IPS-18c (cell line): ENCODE measurements around the gene SLC5A10.
"Not testable (repeated sequence)": the region's sequence is repeated elsewhere in the genome, so short reads cannot be mapped to it uniquely, and the experiment has no call there.

ENCODE experiments used
- H3K4me3 ChIP-seq: 2 replicates; pipeline ENCODE4 v1.7.0; 2013; ENCODE audit warnings: low read depth, mild to moderate bottlenecking, low read length, moderate library complexity; ENCODE audit not compliant: insufficient read depth
- H3K9me3 ChIP-seq: one replicate; pipeline ENCODE4 v1.6.1; 2013; ENCODE audit warnings: mild to moderate bottlenecking, low read length, moderate library complexity; ENCODE audit not compliant: control insufficient read depth, insufficient read depth

SLC5A10 gene

DNA sequence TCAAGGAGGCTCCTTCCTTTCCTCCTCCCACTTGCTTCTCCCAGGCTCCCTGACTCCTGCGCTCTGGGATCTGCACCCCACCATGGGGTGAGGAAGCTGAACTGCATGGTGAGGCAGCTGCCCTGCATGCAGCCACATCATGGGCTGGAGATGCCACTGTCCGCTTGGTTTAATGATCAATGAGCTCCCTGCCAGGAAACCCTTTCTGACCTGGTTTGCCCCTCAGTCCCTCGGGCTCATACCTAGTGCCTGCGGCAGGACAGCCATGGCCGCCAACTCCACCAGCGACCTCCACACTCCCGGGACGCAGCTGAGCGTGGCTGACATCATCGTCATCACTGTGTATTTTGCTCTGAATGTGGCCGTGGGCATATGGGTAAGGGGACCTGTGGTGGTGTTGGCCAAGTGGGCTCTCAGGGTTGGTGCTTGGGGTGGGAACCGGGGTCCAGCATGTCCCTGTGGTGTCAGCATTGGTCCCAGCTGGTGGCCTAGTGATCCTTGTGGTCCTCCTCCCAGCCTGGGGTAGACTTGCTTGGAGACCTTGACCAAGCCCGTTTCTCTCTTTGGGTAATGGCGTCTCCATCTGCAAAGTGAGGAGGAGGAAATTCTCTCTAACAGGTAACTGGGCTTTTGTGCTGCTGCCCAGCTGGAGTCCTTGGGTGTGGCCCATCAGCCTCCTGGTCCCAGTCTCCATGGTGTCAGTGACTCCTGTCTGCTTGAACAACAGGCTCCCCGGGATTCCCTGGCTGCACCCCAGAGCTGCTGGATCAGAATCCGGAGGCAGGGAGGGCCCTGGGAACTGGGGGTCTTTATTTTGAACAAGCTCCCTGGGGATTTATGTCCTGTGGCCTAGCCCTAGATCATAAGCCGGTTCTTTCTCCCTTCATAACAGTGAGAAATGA is at the start of gene SLC5A10:
Gene SLC5A10, plus strand, starts transcription at position 225 of the 902 bp plus-strand sequence. Its CDS starts 41 bp downstream, at position 266.
- Histone ChIP-seq H3K4me3 (no peak within 1 kb of the TSS), H3K9me3 (no peaks in the 10 kb centered on the region)

DNA sequence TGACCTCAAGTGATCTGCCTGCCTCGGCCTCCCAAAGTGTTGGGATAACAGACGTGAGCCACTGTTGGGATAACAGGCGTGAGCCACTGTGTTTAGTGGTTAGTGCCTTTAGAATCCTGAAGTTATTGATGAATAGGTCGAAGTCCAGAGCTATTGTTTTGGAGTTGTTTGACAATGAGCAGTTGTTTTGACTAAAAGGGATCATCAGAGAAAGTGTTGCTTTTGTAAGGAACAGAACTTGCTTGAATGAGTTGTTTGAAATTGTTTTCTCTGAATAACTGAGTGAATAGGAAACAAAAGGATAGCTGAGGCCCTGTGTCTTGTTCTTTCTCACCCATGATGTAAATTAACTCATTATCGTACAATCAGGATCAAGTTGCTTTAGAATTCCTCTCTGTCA is 47.5 kb upstream of the SLC5A10 start:
- Histone ChIP-seq H3K4me3 (no peak overlapping the region), H3K9me3 (no peaks in the 10 kb centered on the region)

DNA sequence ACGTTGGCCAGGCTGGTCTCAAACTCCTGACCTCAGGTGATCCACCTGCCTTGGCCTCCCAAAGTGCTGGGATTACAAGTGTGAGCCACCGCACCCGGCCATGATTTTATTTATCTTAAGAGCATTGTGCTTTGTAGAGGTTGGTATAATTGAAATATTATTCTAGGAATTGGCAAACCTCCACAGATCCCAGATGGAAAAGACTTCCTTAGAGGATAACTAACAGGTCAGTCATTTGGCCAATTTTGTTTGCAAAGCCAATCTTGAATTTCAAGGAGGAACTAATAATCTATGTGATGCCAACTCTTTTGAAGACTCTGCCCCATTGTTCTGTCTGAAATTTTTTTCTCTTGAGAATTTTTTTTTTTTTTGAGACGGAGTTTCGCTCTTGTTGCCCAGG is 46.7 kb upstream of the SLC5A10 start:
- Histone ChIP-seq H3K9me3 (no peaks in the 10 kb centered on the region), H3K4me3 (no peak overlapping the region)

GRCh38 chr17:18910326-18910725 is 41.6 kb upstream of the SLC5A10 start:
- Histone ChIP-seq H3K9me3 (no peaks in the 10 kb centered on the region), H3K4me3 (no peak overlapping the region)

DNA sequence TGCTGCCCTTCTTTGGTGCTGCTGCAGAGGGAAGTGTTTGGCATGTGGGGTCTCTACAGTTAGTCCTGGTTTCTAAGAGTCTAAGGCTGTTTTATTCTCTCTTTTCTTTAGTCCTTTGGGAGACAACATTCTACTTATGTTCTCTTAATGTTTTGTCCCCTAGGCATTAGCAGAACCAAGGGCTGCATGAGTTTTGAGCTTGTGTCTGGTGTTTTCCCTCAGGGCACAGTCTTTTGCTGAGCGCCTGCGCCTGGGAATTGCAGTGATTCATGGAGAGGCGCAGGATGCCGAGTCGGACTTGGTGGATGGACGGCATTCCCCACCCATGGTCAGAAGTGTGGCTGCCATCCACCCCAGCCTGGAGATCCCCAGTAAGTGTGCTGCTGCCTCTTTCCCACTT is 41.1 kb upstream of the SLC5A10 start:
- no peaks in the 10 kb centered on the region for H3K9me3 ChIP-seq
- no peak overlapping the region for H3K4me3 ChIP-seq

DNA sequence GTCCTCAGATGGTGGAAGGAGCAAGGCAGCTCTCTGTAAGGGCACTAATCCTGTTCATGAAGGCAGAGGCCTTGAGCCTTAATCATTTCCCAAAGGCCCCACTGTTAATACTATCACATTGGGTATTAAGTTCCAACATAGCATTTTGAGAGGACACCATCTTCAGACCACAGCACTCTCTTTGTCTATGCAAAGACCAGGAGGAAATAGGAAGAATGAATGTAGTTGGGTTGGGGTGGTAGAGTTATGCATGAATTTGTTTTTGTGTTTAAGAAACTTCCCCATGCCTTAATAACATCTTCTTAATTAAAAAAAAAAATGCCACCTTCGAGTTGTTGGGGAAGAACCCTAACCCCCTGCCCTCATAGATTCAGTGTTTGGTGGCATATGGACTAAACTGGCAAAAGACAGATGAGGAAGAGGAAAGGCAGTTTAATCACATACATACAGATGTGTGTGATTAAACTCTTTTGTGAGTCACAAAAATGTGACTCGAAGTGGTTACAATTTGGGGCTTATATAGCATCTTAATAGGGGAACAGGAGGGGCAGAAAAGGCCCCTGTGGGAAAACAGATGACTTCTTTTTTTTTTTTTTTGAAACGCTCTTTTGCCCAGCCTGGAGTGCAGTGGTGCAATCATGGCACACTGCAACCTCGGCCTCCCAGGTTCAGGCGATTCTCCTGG is 35.0 kb upstream of the SLC5A10 start:
- H3K4me3 ChIP-seq: no peak overlapping the region
- H3K9me3 ChIP-seq: no peaks in the 10 kb centered on the region

DNA sequence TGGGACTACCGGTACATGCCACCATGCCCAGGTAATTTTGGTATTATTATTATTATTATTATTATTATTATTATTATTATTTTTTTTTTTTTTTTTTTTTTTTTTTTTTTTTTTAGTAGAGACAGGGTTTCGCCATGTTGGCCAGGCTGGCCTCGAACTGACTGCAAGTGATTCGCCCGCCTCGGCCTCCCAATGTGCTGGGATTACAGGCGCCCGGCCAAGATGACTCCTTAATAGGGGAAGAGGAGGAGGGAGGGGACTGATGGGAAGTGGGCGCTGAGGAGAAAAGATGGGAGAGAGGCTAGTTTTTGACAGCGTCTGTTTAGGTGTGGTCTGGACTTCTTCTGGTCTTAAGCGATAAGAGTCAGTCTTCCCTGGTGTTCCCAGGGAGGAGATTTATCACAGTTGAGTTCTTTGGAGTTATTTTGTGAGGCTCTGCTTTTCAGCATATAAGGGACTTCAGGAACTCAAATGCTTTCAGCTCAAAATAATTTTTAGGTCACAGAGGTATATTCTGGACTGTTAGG is 34.4 kb upstream of the SLC5A10 start:
- no peaks in the 10 kb centered on the region for H3K9me3 ChIP-seq
- no peak overlapping the region for H3K4me3 ChIP-seq

DNA sequence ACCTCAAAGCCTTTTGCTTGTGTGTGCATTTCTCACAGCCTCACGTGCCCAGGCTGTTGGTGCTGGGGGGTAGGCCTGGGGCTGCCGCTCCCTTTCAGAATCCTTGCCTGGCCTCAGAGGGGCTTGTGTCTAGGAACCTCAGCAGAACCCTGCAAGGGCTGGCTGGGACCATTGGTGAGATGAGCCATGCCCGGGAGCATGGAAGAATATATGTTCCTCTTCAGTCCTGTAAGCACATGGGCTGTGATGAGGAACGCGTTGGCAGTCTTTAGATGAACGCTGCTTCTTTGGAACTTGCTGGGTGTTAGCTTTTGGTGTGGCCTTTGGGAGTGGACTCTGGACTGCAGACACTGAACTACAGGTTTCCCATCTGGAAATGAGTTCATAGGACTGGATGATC is 32.0 kb upstream of the SLC5A10 start:
- Histone ChIP-seq H3K9me3 (no peaks in the 10 kb centered on the region), H3K4me3 (no peak overlapping the region)

DNA sequence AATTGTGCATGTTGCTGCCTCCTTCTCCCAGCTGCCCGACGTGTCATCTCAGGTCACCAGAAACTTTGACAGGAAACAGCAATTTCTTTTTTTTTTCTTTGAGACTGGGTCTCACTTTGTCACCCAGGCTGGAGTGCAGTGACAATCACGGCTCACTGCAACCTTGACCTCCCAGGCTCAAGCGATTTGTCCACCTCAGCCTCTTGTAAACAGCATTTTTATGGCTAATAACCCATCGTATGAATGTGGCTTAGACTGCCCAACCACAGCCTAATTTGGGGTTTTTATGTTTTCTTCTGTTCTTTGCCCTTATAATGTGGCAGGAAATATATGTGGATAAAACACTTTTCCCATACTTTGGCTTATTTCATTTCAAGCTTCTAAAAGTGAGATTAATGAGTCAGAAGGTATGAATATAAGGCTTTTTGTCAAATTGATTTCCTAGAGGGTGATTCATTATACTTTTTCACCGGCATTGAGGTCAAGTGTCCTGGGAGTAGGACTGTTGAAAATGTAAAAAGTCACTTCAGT is 31.0 kb upstream of the SLC5A10 start:
- Histone ChIP-seq H3K9me3 (no peaks in the 10 kb centered on the region), H3K4me3 (no peak overlapping the region)

DNA sequence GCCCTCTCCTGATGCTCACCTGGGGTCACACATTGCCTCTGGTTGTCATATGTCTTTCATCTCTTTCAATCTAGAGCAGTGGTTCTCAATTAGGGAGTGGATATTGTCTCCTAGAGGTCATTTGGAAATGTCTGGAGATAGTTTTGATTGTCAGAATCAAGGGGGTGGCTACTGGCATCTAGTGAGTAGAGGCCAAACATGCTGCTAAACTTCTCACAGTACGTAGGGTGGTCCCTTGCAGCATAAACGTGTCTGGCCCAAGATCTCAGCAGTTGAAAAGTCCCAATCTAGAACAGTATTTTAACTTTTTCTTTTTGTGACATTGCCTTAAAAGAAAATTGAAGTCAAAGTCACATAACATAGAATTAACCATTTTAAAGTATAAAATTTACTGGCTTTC is 30.5 kb upstream of the SLC5A10 start:
- Histone ChIP-seq H3K9me3 (no peaks in the 10 kb centered on the region), H3K4me3 (no peak overlapping the region)

DNA sequence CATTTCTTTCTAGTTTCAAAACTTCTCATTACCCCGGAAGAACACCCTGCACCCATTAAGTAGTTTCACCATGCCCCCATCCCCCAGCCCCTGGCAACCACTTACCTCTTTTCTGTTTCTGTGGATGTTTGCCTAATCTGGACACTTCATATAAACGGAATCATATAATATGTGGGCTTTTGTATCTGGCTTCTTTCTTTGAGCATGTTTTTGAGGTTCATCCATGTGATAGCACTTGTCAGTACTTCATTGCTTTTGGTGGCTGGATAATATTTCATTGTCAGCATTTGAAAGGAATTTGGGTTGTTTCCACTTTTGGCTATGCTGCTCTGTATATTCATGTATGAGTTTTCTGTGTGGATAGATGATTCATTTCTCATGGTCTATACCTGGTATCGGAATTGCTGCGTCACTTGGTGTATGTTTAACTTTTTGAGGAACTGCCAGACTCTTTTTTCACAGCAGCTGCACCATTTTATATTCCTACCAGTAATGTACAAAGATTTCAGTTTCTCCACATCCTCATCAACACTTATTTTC is 30.0 kb upstream of the SLC5A10 start:
- H3K4me3 ChIP-seq: no peak overlapping the region
- H3K9me3 ChIP-seq: no peaks in the 10 kb centered on the region

DNA sequence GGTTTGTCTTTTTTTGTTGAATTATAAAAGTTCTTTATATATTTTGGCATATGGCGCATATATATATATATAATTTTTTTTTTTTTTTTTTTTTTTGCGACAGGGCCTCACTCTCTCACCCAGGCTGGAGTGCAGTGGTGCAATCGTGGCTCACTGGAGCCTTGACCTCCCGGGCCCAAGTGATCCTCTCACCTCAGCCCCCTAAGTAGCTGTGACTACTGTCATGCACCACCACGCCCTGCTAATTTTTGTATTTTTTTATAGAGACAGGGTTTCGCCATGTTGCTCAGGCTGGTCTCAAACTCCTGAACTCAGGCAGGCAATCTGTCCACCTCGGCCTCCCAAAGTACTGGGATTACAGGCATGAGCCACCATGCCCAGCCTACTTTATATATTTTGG is 29.4 kb upstream of the SLC5A10 start:
- H3K4me3 ChIP-seq, H3K9me3 ChIP-seq: not testable (repeated sequence)

DNA sequence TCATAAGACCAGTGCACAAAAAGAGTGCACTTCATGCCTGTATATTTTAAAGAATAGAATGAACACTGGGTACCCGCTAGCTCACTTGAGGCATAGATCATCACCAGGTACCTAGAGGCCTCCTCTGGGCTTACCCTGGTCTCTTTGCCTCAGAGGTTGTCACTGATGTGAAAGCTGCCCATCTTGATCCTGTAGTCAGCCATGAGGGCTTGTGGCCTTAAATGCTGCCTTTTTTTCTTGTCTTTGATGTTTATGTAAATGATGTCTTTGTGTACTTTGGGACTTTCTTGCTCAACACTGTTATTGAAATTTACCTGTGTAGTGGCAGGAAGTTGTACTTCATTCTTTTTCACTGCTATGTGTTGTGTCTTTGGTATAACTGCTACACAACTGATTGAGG is 26.8 kb upstream of the SLC5A10 start:
- H3K9me3 ChIP-seq: no peaks in the 10 kb centered on the region
- no peak overlapping the region for H3K4me3 ChIP-seq

DNA sequence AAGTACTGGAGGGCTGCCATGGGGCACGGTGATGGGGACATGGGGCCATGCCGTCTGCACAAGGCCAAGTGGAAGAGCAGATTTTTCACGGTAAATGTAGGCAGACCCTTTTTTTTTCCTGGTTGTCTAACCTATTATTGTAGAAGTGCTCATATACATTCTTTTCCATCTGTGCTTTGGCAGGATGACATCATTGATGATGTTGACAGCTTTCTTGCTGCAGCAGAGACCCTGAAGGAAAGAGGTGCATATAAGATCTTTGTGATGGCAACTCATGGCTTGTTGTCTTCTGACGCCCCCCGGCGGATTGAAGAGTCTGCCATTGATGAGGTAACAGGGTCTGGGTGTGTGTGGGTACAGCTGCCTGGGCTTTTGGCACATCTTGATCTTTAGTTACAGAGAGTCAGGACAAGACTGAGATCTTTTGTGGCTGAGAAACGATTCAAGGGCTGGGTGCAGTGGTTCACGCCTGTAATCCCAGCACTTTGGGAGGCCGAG is 23.3 kb upstream of the SLC5A10 start:
- no peaks in the 10 kb centered on the region for H3K9me3 ChIP-seq

DNA sequence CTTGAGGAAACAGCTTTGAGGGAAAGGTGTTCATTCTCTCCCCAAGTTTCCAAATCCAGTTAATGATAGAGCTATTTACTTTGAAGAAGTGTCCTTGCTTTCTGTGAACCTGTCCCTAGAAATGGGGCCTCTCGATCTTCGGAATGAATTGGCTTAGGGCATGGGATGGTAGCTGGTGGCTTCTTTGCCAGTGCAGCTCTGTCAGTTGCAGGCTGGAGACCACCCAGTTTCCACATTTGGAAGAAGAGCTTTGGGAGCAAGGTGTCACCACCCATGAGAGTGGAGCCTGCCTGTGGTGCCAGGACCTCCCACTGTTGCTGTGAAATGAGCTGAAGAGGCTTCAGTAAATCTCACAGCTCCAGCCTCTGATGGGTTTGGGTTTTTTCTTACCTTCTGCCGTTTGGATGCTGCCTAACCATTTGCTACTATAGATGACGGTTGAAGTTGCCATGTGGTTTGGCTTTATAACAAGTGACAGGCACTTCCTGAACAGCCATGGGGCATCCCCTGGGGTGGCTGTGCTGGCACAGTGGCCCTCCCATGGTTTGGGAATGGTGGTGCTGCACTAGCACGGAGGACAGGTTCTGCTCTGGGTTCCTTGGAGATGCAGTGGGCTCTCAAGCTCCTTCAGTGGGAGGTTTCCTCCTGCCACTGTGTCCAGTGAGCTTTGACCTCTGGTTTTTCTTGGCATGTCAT is 19.5 kb upstream of the SLC5A10 start:
- Histone ChIP-seq H3K4me3 (no peak overlapping the region), H3K9me3 (no peaks in the 10 kb centered on the region)

More for the DNA sequence above, 23.3 kb upstream of the SLC5A10 start:
- no peak overlapping the region for H3K4me3 ChIP-seq

DNA sequence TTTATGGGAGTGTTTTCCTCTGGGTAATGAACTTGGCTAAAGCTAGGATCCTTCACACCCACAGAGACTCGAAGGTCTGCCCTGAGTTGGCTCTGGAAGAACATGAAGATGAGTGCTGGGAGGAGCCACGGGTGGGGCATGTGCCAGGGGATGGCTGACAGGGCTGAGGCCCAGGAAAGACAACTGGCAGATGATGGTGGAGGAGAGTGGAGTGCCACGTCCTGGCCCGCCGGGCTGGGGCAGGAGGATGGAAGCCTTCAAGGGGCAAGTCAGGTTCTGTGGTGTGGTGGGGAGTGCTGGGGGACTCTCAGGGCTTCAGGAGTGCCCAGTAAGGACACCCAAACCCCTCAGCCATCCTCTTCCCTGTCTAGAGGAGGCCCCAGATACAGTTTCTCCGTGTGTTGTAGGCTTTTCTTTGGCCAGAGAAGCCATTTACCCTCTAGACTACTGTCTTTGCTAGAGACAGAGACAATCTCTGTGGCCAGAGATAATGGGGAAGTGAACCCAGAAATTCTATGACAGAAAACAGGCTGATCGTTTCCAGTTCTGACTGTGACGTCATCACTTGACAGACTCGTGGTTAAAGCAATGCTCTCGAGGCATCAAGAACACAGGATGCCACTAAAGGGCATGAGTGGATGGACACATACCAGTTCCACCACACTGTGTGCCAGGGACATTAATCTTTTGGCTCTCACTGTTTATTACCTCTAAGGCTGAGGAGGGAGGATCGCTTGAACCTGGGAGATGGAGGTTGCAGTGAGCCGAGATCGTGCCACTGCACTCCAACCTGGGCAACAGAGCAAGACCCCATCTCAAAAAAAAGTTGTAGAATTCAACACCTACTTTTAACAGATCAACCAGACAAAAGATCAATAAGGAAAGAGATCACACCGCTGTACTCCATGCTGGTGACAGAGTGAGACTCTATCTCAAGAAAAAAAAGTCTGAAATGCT is 18.6 kb upstream of the SLC5A10 start:
- no peaks in the 10 kb centered on the region for H3K9me3 ChIP-seq

More for the DNA sequence above, 18.6 kb upstream of the SLC5A10 start:
- no peak overlapping the region for H3K4me3 ChIP-seq
